Measurements from ENCODE around the gene PARD3B. TPM values are rescaled to one million over a fixed set of nuclear protein-coding genes. Genes with fewer than 3 reads are reported as not detected.

Gene PARD3B
- total RNA-seq, 1 experiment from 2014 or later: 3.9 TPM

GRCh38 chr2:205287316-205287715 lies 742.0 kb downstream of the PARD3B start:
- no TSS peak for BruUV-seq (replicated peaks)
- Histone ChIP-seq H2AFZ (ENCODE audit: low read length) (no peak overlapping the region), H3F3A (ENCODE audit: low read length, unreplicated experiment) (no peaks in the 10 kb centered on the region), H3K27ac (ENCODE audit: low read length) (no peak overlapping the region), H3K4me1 (ENCODE audit: insufficient read depth, low read length) (no peaks in the 10 kb centered on the region), H3K36me3 (ENCODE audit: low read depth, low read length) (no peaks in the 10 kb centered on the region), H4K20me1 (ENCODE audit: low read length) (no peaks in the 10 kb centered on the region), H3K79me2 (ENCODE audit: low read length) (no peaks in the 10 kb centered on the region), H3K4me3 (ENCODE audit: low read length) (no peak overlapping the region), H3K9ac (ENCODE audit: low read length) (no peak overlapping the region), H3K9me3 (ENCODE audit: low read length) (no peaks in the 10 kb centered on the region), H3K4me2 (ENCODE audit: low read length) (no peak overlapping the region), H3K27me3 (ENCODE audit: low read length) (no peaks in the 10 kb centered on the region), H3K9me2 (replicated peaks; ENCODE audit: low read length) (no peaks in the 10 kb centered on the region)
- ATAC-seq (no peak), DNase-seq (no peak)
- intact Hi-C loops (cut with micrococcal nuclease): no loop called here
- CTCF ChIA-PET: no interaction called here
- TF ChIP-seq CTCF (conservative IDR thresholded peaks at IDR 0.05; ENCODE audit: low read depth, low read length) (no peak), EZH2phosphoT487 (IDR thresholded peaks at IDR 0.05; ENCODE audit: borderline replicate concordance, low read length) (no peak), EZH2 (IDR thresholded peaks at IDR 0.05; ENCODE audit: low read length, unreplicated experiment) (no peak)
- POLR2A ChIA-PET (ENCODE audit: unreplicated experiment): no interaction called here

DNA sequence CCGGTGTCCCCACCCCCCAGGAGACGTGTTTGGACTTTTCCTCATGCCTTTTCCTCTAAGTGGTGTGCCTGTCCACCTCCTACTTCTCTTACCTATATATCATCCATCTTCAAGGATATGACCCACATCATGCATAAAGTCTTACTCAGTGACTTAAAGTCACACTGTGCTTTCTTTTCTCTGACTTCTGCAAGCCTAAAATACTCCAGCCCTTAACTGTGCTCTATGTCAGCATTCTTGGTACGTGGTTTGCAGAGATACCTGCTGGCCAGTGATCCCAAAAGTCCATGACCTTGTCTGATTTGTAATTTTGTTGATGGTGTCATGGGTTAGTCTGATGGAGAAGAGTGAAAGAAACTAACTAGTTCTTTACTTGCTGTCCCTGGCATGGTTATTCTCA lies 743.4 kb downstream of the PARD3B start:
- Histone ChIP-seq H4K20me1 (ENCODE audit: low read length) (no peaks in the 10 kb centered on the region), H3K4me3 (ENCODE audit: low read length) (no peak overlapping the region), H3K27me3 (ENCODE audit: low read length) (no peaks in the 10 kb centered on the region), H3K9ac (ENCODE audit: low read length) (no peak overlapping the region), H3F3A (ENCODE audit: low read length, unreplicated experiment) (no peaks in the 10 kb centered on the region), H3K4me2 (ENCODE audit: low read length) (no peak overlapping the region), H3K4me1 (ENCODE audit: insufficient read depth, low read length) (no peaks in the 10 kb centered on the region), H3K9me2 (replicated peaks; ENCODE audit: low read length) (no peaks in the 10 kb centered on the region), H2AFZ (ENCODE audit: low read length) (no peak overlapping the region), H3K36me3 (ENCODE audit: low read depth, low read length) (no peaks in the 10 kb centered on the region), H3K79me2 (ENCODE audit: low read length) (no peaks in the 10 kb centered on the region), H3K9me3 (ENCODE audit: low read length) (no peaks in the 10 kb centered on the region), H3K27ac (ENCODE audit: low read length) (no peak overlapping the region)
- ChIA-PET CTCF (no interaction called here), POLR2A (ENCODE audit: unreplicated experiment) (no interaction called here)
- intact Hi-C loops (cut with micrococcal nuclease): no loop called here
- TF ChIP-seq CTCF (conservative IDR thresholded peaks at IDR 0.05; ENCODE audit: low read depth, low read length): no peak
- no peak for TF ChIP-seq EZH2 (IDR thresholded peaks at IDR 0.05; ENCODE audit: low read length, unreplicated experiment)
- TF ChIP-seq EZH2phosphoT487 (IDR thresholded peaks at IDR 0.05; ENCODE audit: borderline replicate concordance, low read length): no peak
- no peak for DNase-seq
- no peak for ATAC-seq
- BruUV-seq (replicated peaks): no TSS peak

- H3K4me2 ChIP-seq (ENCODE audit: low read length): no peak overlapping the region
- TF ChIP-seq CTCF (conservative IDR thresholded peaks at IDR 0.05; ENCODE audit: low read depth, low read length) (no peak), EZH2phosphoT487 (IDR thresholded peaks at IDR 0.05; ENCODE audit: borderline replicate concordance, low read length) (no peak), EZH2 (IDR thresholded peaks at IDR 0.05; ENCODE audit: low read length, unreplicated experiment) (no peak)
- ATAC-seq (no peak), DNase-seq (no peak)
- no peaks in the 10 kb centered on the region for H3K9me3 ChIP-seq (ENCODE audit: low read length)
- BruUV-seq (replicated peaks): no TSS peak
- no peaks in the 10 kb centered on the region for H3K27me3 ChIP-seq (ENCODE audit: low read length)
- H3K4me1 ChIP-seq (ENCODE audit: insufficient read depth, low read length): no peaks in the 10 kb centered on the region
- H3K9me2 ChIP-seq (replicated peaks; ENCODE audit: low read length): no peaks in the 10 kb centered on the region
- no peak overlapping the region for H3K27ac ChIP-seq (ENCODE audit: low read length)
- intact Hi-C loops (cut with micrococcal nuclease): no loop called here
- no peak overlapping the region for H3K4me3 ChIP-seq (ENCODE audit: low read length)
- no peaks in the 10 kb centered on the region for H3K36me3 ChIP-seq (ENCODE audit: low read depth, low read length)
- no peaks in the 10 kb centered on the region for H3F3A ChIP-seq (ENCODE audit: low read length, unreplicated experiment)
- H3K79me2 ChIP-seq (ENCODE audit: low read length): no peaks in the 10 kb centered on the region
- POLR2A ChIA-PET (ENCODE audit: unreplicated experiment): no interaction called here
- CTCF ChIA-PET: no interaction called here
- no peaks in the 10 kb centered on the region for H4K20me1 ChIP-seq (ENCODE audit: low read length)
- H3K9ac ChIP-seq (ENCODE audit: low read length): no peak overlapping the region
- no peak overlapping the region for H2AFZ ChIP-seq (ENCODE audit: low read length)
Measured at GRCh38 chr2:205290299-205290698, 745.0 kb downstream of the PARD3B start.

Data from PC-3 (cell line).